ENCODE measurements around the gene BANF2. TPM values are rescaled to one million over a fixed set of nuclear protein-coding genes. Genes with fewer than 3 reads are reported as not detected.

The BANF2 gene
- total and polyA plus RNA-seq, 2 of the 13 experiments (the other 11 are each of a cell fraction or from before 2014, with no cell fraction given) = 0.35 TPM; not detected in 1

DNA sequence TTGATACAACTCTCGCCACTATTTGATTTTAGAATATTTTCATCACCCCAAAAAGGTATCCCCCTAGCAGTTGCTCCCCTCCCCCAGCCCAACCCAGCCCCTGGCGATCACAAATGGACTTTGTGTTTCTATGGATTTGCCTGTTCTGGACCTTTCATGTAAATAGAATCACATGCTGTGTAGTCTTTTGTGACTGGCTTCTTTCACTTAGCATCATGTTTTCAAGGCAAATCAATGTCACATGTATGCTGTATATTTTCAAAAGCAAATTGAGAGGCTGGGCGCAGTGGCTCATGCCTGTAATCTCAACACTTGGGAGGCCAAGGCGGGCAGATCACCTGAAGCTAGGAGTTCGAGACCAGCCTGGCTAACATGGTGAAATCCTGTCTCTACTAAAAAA lies 48.5 kb downstream of the BANF2 start (continued):
- TF ChIP-seq, protein P1, sequence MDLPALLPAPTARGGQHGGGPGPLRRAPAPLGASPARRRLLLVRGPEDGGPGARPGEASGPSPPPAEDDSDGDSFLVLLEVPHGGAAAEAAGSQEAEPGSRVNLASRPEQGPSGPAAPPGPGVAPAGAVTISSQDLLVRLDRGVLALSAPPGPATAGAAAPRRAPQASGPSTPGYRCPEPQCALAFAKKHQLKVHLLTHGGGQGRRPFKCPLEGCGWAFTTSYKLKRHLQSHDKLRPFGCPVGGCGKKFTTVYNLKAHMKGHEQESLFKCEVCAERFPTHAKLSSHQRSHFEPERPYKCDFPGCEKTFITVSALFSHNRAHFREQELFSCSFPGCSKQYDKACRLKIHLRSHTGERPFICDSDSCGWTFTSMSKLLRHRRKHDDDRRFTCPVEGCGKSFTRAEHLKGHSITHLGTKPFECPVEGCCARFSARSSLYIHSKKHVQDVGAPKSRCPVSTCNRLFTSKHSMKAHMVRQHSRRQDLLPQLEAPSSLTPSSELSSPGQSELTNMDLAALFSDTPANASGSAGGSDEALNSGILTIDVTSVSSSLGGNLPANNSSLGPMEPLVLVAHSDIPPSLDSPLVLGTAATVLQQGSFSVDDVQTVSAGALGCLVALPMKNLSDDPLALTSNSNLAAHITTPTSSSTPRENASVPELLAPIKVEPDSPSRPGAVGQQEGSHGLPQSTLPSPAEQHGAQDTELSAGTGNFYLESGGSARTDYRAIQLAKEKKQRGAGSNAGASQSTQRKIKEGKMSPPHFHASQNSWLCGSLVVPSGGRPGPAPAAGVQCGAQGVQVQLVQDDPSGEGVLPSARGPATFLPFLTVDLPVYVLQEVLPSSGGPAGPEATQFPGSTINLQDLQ (CRISPR knock-in tag; IDR thresholded peaks at IDR 0.05) = no peak
- TF ChIP-seq ZMAT5 (CRISPR knock-in tag; IDR thresholded peaks at IDR 0.05; ENCODE audit: borderline replicate concordance, low read depth) (no peak), ZNF224 (CRISPR knock-in tag; IDR thresholded peaks at IDR 0.05) (no peak), HNF4A (CRISPR knock-in tag; IDR thresholded peaks at IDR 0.05) (peak; percentile 65), ELF3 (CRISPR knock-in tag; IDR thresholded peaks at IDR 0.05) (peak; percentile 32; the same call in 1 of the 2 replicates), FOXP1 (IDR thresholded peaks at IDR 0.05) (no peak), FOXP1 (CRISPR knock-in tag; IDR thresholded peaks at IDR 0.05) (no peak; the same call in none of the 2 replicates), NR2F1 (CRISPR knock-in tag; IDR thresholded peaks at IDR 0.05) (no peak), FOXA1 (IDR thresholded peaks at IDR 0.05) (no peak), FOXA1 (CRISPR knock-in tag; IDR thresholded peaks at IDR 0.05) (peak; percentile 39; the same call in 1 of the 2 replicates), ARNT2 (CRISPR knock-in tag; IDR thresholded peaks at IDR 0.05; ENCODE audit: low read depth) (no peak), SP2 (CRISPR knock-in tag; IDR thresholded peaks at IDR 0.05) (no peak), GZF1 (CRISPR knock-in tag; IDR thresholded peaks at IDR 0.05) (no peak), CAMTA2 (CRISPR knock-in tag; IDR thresholded peaks at IDR 0.05; ENCODE audit: borderline replicate concordance) (no peak), FOXM1 (CRISPR knock-in tag; IDR thresholded peaks at IDR 0.05) (no peak), FOXO1 (CRISPR knock-in tag; IDR thresholded peaks at IDR 0.05) (peak; percentile 43; the same call in 1 of the 2 replicates), FOXA3 (CRISPR knock-in tag; IDR thresholded peaks at IDR 0.05) (peak; percentile 66), TCF7 (IDR thresholded peaks at IDR 0.05; ENCODE audit: low read depth) (0 out of 2 replicates have a peak, but pooled peaks have one; percentile 20)
- TF ChIP-seq, protein P2, sequence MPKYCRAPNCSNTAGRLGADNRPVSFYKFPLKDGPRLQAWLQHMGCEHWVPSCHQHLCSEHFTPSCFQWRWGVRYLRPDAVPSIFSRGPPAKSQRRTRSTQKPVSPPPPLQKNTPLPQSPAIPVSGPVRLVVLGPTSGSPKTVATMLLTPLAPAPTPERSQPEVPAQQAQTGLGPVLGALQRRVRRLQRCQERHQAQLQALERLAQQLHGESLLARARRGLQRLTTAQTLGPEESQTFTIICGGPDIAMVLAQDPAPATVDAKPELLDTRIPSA (CRISPR knock-in tag; IDR thresholded peaks at IDR 0.05; ENCODE audit: borderline replicate concordance) = no peak
- TF ChIP-seq, protein P3, sequence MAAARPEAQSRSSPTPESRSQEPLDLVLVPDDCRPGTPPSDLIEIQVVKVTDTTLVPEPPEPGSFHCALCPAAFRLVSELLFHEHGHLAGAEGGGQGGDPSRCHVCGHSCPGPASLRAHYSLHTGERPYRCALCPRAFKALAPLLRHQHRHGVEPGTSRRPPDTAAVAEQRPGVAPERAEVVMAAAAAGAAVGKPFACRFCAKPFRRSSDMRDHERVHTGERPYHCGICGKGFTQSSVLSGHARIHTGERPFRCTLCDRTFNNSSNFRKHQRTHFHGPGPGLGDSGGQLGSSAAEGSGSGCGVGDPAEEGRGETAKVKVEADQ (CRISPR knock-in tag; IDR thresholded peaks at IDR 0.05; ENCODE audit: borderline replicate concordance) = no peak
- TF ChIP-seq, protein P4, sequence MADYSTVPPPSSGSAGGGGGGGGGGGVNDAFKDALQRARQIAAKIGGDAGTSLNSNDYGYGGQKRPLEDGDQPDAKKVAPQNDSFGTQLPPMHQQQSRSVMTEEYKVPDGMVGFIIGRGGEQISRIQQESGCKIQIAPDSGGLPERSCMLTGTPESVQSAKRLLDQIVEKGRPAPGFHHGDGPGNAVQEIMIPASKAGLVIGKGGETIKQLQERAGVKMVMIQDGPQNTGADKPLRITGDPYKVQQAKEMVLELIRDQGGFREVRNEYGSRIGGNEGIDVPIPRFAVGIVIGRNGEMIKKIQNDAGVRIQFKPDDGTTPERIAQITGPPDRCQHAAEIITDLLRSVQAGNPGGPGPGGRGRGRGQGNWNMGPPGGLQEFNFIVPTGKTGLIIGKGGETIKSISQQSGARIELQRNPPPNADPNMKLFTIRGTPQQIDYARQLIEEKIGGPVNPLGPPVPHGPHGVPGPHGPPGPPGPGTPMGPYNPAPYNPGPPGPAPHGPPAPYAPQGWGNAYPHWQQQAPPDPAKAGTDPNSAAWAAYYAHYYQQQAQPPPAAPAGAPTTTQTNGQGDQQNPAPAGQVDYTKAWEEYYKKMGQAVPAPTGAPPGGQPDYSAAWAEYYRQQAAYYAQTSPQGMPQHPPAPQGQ (CRISPR knock-in tag; IDR thresholded peaks at IDR 0.05; ENCODE audit: borderline replicate concordance) = no peak
- TF ChIP-seq, protein P5, sequence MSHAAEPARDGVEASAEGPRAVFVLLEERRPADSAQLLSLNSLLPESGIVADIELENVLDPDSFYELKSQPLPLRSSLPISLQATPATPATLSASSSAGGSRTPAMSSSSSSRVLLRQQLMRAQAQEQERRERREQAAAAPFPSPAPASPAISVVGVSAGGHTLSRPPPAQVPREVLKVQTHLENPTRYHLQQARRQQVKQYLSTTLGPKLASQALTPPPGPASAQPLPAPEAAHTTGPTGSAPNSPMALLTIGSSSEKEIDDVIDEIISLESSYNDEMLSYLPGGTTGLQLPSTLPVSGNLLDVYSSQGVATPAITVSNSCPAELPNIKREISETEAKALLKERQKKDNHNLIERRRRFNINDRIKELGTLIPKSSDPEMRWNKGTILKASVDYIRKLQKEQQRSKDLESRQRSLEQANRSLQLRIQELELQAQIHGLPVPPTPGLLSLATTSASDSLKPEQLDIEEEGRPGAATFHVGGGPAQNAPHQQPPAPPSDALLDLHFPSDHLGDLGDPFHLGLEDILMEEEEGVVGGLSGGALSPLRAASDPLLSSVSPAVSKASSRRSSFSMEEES (CRISPR knock-in tag; IDR thresholded peaks at IDR 0.05) = peak; percentile 82

Measured in HepG2 (cell line).